Skeletal muscle cell (primary cell): ENCODE data around the gene PARS2.
"Not testable (repeated sequence)": the region's sequence is repeated elsewhere in the genome, so short reads cannot be mapped to it uniquely, and the experiment has no call there.

Experiments
- DNase-seq: peaks from one replicate; pipeline ENCODE4 v3.0.0-alpha.2; 2010; ENCODE audit warnings: low read depth
- H3K4me3 ChIP-seq: 2 replicates; pipeline ENCODE4 v1.5.1; 2011; ENCODE audit warnings: low read depth, mild to moderate bottlenecking, control low read depth, low read length, moderate library complexity

PARS2 gene

DNA sequence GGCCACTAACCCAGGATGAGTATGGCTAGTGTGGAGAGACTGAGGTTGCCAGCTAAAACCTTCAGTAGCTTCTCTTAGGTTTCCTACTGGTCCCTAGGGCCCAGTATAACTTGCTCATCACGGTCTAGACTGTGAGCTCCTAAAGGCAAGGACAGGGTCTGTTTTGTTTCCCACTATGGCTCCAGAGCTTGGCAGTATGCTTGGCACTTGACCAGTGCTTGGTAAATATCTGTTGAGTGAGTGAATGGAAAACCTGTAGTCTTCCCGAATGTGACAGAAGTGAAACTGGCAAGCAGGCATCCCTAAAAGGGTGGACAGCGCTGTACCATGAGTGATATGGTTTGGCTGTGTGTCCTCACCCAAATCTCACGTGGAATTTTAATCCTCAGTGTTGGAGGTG is 13.1 kb upstream of the PARS2 start:
- H3K4me3 ChIP-seq: no peak overlapping the region
- DNase-seq: no peak

DNA sequence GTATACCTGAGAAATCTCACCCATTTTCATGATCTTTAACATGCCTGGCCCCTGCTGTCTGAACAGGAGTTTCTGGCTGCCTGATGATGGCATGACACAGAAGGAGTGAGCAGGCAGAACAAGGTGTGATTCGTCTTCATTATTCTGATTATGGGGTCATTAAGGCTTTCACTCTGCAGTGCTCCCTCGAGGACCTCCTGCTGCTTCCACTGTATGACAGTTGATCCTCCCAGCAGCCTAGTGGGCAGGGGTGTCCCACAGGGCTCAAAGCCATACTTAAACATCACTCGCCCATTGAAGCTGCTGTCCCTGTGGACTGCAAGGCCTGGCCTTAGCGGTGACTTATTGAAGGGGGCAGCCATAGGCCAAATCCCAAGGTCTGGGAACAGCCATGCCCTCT is 12.7 kb upstream of the PARS2 start:
- H3K4me3 ChIP-seq: no peak overlapping the region
- no peak for DNase-seq

DNA sequence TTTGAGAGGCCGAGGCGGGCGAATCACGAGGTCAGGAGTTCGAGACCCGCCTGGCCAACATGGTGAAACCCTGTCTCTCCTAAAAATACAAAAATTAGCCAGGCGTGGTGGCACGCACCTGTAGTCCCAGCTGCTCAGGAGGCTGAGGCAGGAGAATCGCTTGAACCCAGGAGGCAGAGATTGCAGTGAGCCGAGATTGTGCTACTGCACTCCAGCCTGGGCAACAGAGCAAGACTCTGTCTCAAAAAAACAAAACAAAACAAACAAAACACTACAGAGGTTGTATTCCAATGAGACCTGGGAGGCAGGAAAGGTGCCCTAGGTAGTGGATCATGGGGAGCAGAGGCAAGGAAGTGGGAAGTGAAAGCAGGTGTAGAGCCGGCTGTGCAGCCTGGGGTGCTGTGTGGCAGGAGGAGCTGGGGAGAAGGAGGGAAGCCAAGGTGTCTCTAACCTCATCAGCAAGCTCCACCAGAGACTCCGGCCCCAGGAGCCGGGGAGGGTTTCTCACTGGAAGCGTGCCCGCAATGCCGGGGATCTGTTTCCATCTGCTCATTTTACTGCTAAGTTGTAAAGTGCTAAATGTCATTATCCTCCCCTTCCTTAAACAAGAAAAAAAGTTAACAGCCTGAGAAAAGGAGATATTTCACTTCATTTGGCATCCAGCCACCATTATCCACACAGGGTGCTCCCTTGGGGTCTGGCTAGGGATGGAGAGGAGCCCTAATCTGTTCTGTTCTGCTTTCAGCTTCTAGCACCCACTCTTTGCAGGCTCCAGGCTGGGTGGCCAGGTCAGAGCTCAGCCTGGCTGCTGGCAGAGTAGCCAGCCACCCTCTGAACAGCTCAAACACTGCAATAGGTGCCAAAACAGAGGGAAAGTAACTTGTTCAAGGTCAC is 11.8 kb upstream of the PARS2 start:
- H3K4me3 ChIP-seq, DNase-seq: not testable (repeated sequence)

DNA sequence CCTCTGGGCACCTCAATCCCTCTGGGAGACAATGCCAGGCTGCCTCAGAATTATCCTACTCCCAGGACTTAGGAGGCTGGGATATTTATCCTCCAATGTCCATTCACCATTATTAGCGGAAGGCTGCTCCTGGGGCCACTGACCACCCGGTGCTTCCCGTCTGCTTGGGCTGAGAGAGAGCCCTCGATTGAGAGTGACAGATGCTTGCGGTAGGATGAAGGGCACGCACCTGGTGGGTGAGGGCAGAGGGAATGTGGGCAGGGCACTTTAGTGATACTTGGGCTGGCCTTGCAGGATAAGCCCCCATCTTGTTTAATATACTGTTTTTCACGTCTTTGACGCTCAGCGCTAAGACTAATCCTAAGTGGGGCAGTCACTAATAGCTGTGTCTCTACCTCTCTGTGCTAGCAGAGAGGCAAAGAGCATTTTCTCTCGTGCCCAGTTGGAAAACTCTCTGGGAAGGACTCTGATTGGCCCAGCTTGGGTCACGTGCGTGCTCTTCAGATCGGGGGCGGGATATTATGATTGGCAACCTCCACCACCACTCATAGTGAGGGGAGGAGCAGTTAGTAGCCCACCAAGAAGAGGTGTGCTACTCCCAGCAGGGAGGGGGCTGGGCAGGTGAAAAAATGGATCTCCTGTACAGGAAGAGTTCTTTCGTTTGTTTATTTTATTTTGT is 10.6 kb upstream of the PARS2 start:
- DNase-seq: no peak
- H3K4me3 ChIP-seq: no peak overlapping the region

DNA sequence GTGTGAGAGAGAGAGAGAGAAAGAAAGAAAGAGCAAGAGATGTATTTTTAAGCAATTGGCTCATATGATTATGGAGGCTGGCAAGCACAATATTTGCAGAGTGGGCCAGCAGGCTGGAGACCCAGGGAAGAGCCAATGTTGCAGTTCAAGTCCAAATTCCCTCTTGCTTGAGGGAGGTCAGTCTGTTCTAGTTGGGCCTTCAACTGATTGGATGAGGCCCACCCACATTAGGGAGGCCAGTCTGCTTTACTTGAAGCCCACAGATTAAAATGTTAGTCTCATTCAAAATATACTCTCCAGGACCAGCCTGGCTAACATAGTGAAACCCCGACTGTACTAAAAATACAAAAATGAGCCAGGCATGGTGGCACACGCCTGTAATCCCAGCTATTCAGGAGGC is 8.6 kb upstream of the PARS2 start:
- no peak overlapping the region for H3K4me3 ChIP-seq

DNA sequence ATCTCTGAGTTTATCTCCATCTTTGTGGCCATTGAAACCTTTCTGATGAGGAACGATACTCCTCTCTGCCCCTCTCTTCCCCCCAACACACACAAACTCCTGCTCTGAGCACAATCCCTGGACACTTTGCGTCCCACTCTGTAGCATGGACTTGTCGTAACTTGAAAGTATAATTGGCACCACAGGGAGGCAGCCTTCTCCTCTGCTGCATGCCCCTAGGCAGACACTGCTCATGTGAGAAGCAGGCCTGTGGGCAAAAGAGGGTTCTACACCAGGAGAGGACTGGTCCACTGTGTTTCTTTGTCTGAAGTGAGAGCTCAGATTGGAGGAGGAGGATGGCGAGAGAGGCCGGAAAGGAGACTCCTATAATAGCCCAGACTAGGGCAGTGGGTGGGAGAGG is 3.8 kb upstream of the PARS2 start:
- DNase-seq: no peak
- H3K4me3 ChIP-seq: no peak overlapping the region

More for the DNA sequence above, 8.6 kb upstream of the PARS2 start:
- no peak for DNase-seq

DNA sequence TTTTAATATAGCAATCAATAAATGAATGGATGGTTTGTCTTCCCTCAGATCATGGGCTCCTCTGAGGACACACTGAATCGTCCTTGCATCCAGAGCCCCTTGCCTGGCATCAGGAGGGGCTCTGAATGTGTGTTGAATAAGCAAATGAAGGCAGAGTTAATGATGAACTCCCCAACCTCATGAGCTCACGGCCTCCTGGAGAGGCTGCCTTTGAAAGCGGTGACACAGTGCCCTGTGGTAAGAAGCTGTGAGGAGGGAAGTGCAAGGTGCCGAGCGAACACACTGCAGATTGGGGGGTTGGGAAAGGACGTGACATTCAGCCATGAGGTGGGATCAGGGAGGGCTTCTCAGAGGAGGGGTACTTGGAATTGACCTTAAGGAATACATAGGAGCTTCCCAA is 3.2 kb upstream of the PARS2 start:
- no peak overlapping the region for H3K4me3 ChIP-seq
- DNase-seq: no peak

DNA sequence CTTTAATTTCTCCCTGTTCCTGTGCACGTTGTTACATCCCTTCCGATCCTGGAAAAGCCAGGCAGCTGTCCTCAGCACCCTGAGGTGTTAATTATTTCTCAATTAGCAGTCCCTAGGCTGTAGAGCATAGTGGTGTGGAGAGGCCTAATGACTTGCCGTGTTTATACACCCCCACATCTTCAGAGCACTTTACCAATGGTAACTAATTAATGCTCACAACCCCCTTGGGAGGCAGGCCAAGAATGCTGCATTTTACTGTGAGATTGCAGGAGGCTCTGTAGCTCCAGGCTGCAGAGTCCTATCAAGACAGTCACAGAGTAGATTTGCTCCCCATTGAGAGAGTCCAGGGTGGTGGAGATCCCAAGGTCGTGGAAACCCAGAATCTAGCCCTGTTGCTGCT is 2.4 kb upstream of the PARS2 start:
- no peak overlapping the region for H3K4me3 ChIP-seq
- DNase-seq: no peak

DNA sequence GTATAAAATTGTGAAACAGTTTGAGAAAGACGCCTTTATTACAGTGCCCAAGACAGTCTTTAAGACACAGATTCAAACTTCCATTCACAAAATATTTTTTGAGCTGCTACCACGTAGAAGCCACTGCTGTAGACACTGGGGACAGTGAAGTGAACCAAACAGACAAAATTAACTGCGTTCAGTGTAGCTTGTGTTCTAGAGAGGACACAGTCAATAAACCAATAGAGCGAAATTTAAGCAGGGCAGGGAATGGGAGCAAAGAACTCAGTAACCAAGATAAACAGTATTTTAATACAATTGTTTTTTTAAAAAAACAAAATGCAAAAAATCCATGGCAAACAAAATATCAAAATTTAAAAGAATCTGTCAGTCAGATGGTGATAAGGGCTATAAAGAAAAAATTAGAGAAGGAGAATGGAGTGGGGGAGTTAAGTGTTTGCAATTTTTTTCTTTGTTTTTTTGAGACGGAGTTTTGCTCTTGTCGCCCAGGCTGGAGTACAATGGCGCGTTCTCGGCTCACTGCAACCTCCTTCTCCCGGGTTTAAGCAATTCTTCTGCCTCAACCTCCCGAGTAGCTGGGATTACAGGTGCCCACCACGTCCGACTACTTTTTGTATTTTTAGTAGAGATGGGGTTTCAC is 719 bp upstream of the PARS2 start:
- DNase-seq: no peak
- H3K4me3 ChIP-seq: peak overlapping the region; percentile 52

DNA sequence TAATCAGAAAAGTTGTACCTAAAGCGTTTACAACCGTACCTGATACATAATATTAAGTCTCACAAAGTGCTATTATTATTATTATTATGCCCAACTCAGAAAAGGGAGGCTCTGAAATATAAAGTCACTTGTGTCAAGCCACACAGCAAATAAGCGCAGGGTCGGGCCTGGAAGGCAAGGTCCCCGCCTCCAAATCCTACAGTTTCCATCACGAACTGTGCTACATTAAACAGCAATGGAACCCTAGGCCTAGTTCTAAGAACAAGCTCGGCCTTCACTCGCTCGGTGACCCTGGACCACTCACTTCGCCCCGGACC is 549 bp downstream of the PARS2 start:
- no peak for DNase-seq
- H3K4me3 ChIP-seq: peak overlapping the region; percentile 87

DNA sequence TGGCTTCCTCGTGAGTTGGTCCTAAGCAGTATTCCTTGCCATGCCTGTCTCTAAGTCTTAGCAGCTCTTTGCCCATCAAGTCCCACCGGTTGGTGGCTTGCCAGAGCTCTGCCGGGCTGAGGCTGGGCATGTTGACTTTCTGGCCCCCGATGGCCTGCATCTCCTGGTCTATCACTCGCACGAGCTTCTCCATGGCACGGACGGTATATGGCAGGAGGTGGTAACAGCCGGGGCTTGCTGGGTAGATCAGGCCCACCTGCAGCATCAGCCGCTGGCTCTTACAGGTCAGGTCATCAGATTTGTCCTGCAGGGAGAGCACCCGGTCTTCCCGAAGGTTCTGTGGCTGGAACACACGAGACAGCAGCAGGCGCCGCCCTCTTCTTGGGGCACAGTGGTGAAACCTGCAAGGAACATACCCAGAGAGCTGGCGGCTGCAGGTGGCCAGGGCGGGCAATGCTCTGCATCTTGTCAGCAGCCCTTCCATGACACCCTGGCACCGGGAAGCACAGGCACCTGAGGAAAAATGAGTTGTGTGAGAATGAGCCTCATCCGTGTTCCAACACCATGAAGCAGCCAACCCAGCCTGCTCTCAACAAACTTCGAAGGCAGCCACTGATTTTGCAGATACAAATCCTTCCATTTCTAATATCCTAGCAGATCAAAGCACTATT is 5.5 kb downstream of the PARS2 start:
- H3K4me3 ChIP-seq: no peak overlapping the region
- DNase-seq: no peak

DNA sequence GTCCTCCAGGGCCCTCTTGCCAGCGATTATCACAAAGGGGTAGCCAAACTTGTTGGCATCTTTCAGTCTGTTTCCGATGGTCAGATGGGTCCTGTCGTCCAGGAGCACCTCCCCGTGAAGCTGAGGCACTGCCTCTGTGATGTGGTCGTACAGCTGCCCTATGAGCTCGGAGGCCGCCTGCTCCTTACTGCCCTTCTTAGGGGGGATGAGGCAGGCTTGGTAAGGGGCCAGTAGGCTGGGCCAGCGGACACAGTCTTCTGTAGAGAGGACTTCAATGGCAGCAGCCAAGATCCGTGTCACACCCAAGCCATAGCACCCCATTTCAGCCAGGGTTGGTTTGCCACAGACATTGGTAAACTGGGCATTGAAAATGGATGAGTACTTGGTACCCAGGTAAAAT is 6.5 kb downstream of the PARS2 start:
- DNase-seq: no peak
- no peak overlapping the region for H3K4me3 ChIP-seq

DNA sequence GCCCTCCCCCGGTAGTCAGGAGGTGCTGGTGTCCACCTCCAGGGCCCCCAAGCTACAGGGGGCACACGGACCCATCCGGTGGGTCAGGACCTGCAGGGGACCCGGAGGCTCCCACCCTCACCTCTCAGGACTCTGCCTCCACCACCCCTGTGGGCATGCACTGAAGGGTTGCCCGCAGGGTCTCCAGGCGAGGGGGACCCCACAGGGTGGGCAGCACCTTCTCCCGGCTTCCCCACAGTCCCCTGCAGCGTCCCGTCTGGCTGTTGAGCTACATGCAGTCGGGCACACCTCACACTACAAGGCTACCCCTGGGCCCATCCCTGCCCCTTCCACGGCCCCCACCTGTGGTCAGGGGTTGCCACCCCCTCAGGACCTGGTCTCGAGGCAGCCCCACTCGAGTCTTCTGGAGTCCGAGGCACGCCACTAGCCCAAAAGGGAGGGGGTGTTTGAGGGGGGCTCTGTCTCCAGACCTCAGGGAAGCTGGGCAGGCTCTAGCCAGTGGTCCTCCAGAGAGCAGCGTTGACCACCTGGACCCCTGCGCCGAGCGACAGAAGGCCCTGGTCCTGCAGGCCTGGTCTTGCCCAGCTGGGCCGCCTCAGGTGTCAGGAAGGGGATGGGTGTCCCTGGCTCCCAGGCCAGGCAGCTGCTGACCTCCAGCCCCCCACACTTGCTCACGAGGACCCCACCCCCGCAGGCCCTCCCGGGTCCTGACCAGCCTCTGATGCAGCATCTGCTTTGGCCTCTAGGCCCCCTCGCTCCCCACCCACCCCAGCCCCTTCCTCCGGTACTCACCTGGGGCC is 9.6 kb downstream of the PARS2 start:
- no peak for DNase-seq
- no peak overlapping the region for H3K4me3 ChIP-seq

DNA sequence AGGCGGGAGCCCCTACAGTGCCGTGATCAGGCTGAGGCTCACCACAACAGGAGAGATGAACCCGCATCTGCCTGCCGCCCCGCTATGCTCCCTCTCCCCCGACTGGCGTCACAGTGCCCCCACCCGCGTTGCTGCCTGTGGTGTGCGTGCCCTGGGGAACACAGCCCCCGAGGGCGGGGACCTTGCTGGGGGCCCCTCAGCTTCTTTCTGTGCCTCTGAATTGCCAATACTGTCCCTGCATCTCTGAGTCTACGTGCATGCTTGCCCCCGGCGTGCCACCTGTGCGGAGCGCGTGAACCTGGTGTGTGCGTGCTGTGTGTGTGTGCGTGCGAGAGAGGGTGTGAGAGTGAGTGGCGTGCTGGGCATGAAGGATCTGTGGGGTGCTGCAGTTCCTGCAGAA is 10.3 kb downstream of the PARS2 start:
- H3K4me3 ChIP-seq: no peak overlapping the region
- no peak for DNase-seq

DNA sequence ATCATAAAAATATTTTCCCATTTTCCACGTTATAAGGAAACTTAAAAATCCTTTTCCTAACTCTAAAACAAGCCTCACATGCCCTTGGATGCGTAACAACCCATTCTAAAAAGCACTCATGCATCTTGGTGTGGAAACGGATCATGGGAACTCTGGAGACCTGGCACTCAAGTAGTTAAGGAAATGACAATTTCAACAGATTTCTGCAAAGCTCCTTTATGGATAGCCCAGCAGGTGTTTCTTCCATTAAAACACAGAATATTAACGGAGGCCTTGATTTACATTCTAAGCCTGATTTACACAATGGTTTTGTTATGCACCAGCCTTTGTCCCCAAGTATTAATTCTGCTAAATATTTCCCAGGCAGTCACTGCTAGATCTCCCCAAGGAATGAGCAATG is 12.9 kb downstream of the PARS2 start:
- H3K4me3 ChIP-seq: no peak overlapping the region
- no peak for DNase-seq

DNA sequence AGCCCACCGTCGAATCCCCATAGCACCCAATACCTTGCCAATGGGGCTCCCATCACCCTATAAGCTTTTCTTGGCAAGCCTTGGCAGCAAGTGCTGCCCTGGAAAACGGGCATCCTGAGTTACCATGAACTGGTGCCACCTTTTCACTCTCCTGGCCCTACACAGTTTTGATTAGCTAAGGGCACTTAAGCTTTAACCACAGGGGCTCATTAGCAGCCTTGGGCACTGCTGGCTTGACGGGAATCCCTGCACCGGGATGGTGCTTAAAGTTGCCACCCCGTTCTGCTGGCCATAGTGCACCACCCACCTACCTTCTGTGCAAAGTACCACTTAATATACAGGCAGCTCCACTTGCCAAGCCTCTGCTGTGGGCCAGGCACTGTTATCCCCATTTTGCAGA is 13.7 kb downstream of the PARS2 start:
- no peak overlapping the region for H3K4me3 ChIP-seq
- DNase-seq: no peak

DNA sequence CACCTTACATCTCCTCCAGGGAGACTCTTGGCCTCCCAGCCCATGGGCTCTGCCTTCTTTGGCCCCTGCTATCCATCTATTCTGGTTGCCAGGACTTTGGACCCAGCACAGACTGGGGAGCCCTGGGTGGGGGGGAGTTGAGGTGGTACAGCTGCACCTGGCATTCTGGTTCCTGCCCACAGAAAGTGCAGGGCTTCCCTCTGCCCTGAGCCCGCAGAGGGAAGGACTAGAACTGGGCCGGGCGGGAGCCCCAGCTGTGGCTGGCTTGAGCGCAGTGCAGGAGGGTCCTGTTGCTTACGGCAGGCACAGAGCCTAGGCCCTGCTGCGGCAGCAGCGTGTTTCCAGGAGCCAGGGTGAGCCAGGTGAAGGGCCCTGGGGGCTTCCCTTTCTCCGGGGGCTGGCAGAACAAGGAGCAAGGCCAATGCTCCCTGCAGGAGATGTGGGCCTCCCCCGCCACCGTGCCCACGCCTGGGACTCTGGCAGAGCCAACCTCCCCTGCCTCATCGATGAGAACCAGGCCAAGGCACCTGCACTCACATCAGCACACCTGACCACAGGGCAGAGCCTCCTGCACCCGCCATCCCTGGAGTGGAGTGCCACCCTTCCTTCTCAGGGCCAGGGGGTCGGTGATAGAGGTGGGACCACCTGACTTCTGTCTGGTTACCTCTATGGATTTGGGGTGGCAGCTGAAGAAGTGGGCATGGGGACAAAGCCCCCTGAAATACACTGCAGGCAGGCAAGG is 16.1 kb downstream of the PARS2 start:
- no peak for DNase-seq
- no peak overlapping the region for H3K4me3 ChIP-seq

DNA sequence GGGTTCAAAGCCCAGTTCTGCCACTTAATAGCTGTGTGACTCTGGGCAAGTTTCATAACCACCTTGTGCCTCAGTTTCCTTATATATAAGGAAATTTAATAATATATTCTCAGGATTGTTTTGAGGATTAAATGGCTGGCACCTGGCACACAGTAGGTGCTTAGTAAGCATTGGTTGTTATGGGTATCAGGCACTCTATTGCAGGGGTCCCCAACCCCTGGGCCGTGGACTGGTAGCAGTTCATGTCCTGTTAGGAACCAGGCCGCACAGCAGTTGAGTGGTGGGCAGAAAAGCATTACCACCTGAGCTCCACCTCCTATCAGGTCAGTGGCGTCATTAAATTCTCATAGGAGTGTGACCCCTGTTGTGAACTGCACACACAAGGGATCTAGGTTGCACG is 18.5 kb downstream of the PARS2 start:
- no peak for DNase-seq
- no peak overlapping the region for H3K4me3 ChIP-seq

DNA sequence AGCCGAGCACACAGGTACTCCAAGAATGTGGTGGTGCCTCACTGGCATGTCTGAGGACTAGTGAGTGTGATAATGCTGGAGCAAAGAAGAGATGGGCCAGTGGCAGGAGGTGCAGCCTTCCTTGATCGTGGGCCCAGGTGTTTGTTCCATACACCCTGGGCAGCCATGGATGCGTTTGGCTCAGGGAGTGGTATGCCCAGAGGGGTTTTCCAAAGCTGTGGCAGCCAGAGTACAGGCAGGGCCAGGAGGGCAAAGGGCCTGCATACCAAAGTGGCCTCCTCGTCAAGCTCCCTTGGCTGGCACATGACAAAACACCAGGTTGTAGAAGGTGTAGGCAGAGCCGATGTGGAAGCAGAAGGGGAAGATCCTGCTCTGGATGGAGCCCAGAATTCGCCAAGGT is 19.0 kb downstream of the PARS2 start:
- no peak overlapping the region for H3K4me3 ChIP-seq
- DNase-seq: no peak
